ENCODE data around the gene ASIP.
A peak's percentile ranks its signal among the peaks of the same experiment; 100 is the strongest.
"Not testable (repeated sequence)": the region's sequence is repeated elsewhere in the genome, so short reads cannot be mapped to it uniquely, and the experiment has no call there.

Gene ASIP

DNA sequence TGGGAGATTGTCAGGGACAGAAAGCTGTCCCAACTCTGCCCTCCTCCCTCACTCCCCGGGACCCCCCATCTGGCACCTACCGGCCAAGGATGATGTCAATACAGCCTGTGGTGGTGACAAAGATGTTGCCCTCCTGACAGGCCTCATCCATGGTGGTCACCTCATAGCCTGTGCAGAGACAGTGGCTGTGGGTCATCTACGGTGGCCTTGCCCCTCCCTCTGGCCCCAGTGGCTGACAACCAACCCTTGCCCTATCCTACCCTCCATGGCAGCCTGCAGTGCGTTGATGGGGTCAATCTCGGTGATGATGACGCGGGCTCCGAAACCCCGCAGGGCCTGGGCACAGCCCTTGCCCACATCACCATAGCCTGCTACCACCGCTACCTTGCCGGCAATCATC lies 49.2 kb downstream of the ASIP start:
- no peak for DNase-seq

DNA sequence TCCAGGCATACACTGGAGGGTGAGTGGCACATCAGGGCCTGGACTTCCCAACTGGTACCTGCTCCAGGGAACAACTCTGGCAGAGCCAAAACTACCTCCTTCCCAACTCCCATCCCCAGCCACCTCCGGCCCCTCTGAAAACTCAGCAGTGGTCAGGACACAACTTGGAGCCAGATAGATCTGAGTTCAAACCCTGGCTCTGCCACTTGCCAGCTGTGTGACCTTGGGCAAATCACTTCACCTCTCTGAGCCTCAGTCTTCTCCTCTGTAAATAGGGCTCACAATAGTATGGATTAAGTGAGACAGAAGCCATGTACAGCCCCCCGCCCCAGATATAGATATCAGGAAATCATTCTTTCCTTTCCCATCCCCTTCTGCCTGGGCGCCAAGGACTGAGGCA lies 51.3 kb downstream of the ASIP start:
- DNase-seq = no peak

DNA sequence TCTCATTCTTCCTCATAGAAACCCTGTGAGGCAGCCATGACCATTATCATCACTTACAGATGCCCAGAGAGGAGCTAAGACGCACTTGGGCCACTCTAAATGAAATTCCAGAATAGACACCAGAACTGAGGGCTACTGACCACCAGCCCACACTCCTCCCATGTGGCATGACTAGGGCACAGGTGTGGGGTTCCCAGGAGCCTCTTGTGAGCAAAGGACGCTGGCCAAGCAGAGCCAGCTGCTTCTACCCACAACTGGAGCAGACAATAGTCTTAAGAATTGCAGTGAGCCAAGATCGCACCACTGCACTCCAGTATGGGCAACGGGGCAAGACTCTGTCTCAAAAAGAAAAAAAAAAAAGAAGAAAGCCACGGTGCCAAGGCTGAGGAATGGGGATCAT lies 51.9 kb downstream of the ASIP start:
- DNase-seq = no peak

DNA sequence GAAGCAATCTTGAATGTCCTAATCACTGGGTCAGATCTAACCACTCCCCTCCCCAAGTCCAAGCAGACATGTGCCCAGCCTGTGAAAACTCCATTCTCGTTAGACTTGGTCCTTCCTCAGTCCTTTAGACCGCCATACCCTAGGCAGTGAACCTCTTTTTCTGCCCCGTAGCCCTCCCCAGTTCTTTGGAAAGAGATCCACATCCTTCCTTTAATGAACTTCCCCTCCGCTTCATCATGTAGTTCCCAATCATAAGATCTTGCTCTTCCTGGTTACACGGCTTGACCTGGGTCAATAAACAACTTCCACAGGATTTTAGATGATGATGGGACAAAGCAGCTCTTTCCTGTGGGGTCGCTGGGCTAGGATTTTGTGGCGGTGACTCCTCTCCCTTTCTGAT lies 52.4 kb downstream of the ASIP start:
- DNase-seq = no peak

DNA sequence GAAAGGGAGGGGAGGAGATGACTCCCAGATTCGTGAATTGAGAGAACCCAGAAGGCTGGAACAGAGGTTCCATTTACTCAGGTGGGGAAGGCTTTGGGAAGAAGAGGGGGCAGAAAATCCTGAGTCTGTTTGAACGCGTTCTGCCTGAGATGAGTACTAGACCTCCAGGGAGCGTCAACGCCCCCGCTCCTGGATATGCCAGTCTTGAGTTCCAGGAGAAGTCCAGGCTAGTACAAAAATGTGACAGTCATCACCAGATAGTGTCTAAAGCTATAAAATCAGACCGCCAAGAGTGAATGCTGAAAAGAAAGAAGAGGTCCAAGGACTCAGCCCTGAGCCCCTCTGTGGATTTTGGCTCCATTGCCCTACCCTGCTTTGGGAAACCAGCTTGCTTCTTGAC lies 53.3 kb downstream of the ASIP start:
- DNase-seq = no peak

DNA sequence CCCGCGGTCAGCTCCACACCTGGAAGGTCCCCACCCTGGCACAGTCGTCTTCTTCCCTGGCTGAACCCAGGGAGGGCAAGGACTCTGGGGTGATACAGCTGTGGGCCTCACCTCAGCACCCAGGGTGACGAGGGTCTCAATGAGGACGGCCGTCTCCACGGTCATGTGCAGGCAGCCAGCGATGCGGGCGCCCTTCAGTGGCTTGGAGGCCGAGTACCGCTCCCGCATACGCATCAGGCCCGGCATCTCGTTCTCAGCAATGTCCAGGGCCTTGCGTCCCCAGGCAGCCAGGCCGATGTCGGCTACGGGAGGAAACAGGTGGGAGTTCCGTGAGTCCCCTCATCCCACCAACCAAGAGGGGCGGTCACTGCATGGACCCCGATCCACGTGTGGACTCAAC lies 54.1 kb downstream of the ASIP start:
- DNase-seq = no peak

DNA sequence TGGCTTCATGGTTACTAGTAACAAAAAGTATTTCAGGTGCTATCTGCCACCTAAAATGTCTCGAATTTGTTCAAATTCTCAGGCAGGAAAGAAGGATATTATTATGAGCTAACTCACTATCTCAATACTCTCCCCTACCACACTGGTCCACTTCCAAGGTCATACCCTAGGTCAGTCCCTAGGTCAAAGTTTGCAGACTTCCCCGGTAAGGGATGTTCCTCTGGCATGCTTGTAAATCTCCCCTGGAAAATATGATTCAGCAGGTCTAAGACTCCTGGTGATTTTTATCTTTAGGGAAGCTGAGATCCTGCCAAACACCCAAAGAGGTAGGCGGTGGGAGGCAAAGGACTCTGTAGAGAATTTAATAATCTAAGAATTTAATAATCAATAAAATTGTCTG lies 55.2 kb downstream of the ASIP start:
- DNase-seq = no peak

DNA sequence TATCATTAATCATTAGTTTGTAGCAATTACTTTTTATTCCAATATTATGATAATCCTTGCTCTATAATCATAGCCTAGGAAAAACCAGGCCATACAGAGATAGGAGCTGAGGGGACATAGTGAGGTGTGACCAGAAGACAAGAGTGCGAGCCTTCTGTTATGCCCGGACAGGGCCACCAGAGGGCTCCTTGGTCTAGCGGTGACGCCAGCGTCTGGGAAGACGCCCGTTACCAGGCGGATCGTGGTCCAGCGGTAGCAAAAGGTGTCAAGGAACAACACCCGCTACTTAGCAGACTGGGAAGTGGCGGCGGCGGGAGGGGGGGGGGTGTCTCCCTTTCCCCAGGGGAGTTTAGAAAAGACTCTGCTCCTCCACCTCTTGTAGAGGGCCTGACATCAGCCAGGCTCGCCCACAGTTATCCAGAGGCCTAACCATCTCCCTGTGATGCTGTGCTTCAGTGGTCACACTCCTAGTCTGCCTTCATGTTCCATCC lies 57.1 kb downstream of the ASIP start:
- not testable (repeated sequence) for DNase-seq

DNA sequence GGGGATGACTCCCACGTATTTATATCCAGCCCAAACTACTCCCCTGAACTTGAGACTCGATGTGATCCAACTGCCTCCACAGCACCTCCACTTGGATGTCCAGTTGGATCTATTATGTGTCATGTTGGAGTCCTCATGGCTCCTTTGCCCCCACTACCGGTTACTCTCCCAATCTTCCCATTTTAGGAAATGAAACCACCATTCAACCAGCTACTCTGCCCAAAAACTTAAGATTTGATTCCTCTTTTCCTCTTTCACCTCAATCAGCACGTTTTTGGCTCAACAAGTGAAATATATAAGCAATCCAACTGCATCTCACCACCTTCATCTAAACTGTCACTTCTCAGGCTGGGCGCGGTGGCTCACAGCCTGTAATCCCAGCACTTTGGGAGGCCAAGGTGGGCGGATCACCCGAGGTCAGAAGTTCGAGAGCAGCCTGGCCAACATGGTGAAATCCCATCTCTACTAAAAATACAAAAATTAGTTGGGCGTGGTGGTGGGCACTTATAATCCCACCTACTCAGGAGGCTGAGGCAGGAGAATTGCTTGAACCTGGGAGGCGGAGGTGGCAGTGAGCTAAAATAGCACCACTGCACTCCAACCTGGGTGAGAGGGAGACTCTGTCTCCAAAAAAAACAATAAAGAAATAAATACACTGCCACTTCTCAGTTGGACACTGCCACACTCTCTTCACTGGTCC lies 58.5 kb downstream of the ASIP start:
- no peak for DNase-seq

DNA sequence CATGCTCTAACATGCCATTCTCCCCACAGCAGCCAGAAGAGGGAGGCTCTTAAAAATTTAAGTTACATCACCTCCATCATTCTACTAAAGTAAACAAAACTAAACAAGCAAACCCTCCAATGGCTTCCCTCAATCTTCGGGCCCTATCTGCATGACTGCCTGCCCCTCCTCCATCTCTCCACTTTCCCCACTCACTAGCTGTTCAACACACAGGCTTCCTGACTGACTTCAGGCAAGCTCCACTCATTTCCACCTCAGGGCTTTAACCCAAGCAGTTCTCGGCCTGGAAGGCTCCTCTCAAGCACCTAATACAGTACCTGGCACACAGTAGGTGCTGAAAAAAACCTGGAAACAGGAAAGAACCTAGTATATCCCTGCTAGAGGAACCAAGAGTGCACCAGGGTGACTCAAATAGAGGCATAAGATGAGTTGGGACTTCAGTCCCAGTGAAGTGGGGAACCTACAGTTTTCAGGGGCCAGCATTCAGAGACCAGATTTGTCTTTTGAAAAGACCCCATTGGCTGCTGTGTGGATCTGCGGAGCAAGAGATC lies 59.1 kb downstream of the ASIP start:
- no peak for DNase-seq

DNA sequence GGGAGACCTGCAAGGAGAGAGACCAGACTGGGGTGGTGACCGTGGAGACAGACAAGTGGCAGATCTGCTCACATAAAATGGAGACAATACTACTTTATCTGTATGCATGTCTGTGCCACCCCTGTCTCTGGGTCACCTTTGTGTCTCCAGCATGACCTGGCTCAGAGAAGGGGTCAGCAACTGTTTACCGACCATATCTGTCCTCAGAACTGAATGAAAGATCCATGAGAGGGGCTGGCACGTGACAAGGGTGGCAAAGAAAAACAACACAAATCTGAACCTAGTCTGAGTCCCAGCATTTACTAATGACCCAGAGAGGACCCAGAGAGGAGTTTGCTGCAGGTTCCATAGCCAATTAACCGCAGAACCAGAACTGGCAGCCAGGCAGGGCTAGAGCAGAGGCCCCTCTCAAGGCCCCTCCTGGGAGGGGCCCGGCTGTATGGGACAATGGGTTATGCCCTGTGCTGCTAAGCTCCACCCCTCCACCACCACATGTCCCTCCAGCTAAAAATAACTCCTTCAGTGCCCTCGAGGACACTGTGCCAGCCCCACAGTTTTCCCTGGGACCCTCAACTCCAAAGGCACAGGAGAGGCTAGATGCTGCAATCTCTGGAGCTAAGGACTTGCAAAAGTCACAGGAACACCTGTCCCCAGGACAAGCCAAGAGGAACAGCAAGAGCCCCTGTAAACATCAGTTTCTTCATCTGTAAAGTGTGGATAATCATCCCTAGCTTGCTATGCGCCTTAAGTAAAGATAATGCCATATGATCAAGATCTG lies 59.8 kb downstream of the ASIP start:
- no peak for DNase-seq

DNA sequence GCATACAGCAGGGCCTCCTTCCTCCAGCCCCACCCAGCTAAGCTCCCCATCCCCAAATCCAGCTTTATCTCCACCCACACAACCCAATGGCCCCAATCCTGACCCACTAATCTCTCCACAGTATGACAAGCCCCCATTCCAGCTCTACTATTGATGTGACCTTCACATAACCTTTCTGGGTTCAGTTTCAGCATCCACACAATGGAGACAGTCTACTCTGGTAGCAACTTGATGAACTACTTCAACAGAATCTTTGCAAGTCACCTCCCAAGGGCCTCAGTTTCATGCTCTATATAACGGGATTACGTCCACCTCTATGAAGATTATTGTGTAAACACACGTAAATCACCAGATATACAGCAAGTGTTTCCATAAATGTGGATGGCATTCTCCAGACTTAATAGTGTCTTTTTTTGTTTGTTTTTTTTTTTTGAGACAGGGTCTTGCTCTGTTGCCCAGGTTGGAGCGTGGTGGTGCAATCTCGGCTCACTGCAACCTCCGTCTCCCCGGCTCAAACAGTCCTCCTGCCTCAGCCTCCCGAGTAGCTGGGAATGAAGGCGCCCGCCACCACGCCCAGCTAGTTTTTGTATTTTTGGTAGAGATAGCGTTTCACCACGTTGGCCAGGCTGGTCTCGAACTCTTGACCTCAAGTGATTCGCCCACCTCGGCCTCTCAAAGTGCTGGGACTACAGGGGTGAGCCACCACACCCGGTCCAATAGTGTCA lies 60.5 kb downstream of the ASIP start:
- DNase-seq = no peak

DNA sequence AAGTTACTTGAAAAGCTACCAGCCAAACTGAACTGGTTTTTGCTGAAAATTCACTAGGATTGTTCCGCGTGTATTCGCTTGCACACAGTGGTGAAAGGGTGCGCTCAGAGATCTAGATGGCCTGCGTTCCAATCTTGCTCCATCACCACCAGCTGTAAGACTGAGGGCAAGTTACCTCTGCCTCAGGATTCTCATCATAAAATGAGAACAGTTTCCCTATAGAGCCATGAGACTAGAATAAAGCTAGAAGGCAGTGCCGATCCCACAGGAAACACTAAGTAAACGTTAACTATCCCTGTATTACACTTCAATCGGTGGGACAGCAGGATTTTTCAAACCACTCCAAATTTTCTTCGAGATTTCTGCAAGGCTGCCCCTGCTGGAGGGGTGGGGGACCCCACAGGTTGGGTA lies 61.1 kb downstream of the ASIP start:
- peak; percentile 39 for DNase-seq

DNA sequence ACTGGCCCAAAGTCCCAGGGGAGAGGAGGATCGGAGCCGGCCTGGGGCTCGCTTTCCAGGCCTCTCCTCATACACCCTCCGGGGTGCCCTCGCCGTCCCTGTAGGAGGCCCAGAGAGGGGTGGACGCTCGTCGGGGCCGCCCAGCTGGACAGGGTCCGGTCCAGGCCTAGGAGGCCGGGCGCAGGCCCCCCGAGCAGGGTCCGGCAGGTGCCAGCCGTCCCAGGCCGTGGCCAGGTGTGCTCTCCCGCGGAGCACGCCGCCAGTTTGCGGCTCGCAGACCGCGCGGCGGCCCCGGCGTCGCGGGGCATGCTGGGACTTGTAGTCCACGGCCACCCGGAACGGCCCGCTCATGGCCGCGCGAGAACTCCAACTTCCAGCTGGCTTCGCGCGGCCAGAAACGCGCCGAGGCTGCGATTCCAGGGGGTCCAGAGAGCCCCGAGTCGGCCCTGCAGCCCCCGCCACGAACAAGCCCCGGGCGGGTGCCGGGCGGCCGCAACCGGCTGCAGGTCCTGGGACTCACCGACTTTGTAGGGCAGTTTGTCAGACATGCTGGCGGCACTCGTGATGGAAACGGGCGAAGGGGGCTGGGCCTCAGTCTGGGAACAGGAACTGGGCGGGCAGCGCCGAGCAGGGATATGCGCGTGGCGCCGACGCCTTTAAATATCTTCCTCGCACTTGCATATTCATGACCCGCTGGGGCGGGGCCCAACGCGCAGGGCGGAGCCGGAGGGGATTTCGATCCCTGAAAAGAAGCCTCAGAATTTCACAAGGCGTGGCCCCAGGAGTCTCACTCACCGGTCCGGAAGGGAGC lies 61.7 kb downstream of the ASIP start, which contains the start of gene AHCY:
TSS of gene AHCY (minus strand) at position 633 of the 811 bp plus-strand sequence. CDS start at position 548, 85 bp downstream.
- peak; percentile 96 for DNase-seq

DNA sequence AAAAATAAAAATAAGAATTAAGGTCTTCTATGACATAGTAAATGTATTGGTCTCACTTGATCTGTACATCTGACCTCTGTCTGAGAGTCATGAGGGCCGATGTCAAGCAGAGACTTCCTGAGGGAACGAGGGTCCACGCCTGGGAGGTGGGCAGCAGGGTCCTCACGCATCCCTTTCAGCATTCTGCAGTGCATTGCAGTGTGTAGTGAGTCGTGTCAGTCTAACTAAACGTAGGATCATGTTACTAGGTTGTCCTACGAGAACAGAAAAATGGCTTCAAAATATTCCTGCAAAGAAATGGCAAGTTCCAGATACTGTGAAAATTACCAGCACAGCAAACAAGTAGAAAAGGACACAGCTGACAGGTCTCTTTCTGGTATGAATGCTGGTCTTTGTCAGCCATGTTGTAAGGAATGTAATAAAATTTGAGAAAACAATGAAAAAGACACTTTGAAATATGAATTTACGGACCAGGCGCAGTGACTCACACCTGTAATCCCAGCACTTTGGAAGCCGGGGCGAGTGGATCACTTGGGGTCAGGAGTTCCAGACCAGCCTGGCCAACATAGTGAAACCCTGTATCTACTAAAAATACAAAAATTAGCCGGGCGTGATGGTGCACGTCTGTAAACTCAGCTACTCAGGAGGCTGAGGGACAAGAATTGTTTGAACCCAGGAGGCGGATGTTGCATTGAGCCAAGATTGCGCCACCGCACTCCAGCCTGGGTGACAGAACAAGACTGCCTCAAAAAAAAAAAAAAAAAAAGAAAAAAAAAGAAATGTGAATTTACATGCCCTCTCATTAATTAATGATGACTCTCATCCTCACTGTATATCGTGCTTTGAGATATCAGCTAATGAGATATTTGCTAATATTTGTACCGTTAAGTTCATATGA lies 64.4 kb downstream of the ASIP start:
- DNase-seq = no peak

DNA sequence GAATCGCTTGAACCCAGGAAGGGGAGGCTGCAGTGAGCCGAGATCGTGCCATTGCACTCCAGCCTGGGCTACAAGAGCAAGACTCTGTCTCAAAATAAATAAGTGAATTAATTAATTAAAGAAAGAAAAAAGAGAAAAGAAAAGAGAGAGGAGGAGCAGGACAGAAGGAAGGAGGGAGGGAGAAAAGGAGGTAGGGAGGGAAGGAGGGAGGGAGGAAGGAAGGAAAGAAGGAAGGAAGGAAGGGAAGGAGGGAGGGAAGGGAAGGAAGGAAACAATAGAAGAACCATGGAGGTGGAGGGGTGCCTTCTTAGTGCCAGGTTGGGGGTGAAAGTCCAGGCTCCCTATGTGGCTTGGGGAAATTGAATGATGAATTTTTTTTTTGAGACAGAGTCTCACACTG lies 68.5 kb downstream of the ASIP start:
- no peak for DNase-seq

DNA sequence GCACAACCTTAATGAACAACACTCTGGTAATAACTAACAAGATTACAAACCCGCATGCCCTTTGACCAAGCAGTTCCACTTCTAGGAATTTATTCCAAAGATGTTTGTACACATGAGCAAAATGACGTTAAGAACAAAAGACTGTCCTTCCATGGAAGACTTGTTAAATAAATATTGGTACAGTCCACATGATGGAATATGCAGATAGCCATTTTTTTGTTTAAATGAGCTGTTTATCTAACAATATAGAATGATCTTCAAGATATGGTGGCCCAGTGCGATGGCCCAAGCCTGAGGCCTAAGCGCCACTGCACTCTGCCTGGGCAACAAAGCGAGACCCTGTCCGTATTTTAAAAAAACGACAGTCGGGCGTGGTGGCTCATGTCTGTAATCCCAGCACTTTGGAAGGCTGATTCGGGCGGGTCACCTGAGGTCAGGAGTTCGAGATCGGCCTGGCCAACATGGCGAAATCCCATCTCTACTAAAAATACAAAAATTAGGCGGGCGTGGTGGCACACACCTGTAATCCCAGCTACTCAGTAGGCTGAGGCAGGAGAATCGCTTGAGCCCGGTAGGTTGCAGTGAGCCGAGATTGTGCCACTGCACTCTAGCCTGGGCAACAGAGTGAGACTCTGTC lies 69.4 kb downstream of the ASIP start:
- no peak for DNase-seq

DNA sequence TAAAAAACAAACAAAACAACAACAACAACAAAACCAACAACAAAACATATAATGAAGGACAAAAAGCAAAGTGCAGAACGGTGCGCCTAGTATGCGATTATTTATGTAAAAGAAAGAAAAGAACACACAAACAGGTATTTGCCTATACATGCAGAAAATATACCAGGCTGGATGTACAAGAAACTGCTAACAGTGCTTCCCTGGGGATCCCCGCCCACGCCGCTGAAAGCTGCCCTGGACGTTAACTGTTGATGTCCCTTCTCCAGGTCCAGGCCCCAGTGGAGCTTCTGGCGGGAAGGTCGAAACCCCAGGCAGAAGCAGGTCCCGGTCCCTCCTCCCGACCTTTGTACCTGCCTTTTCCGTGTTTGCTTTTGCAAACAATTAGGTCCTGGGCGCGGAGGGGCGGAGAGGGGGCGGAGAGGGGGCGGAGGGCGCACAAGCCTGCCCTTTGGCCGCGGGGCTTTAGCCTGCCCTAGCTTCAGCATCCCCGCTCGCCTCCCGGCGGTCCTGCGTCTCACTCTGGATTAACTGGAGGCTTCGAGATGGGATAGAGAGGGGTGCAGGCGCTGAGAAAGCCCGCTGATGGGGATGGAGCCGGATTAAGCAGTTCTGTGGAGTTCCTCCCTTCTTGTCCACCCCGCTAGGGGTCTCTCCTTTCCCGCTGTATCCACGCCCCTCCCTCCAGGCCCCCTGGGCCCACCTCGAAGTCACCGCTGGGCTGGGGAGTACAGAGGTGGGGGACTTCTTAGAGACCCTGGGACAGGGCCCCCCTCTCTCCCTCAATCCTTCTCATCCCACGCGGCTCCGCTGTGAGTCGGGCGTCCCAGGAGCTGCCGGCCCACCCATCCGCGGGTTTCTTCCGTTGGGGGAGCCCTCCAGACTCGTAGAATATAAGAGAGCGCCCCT lies 70.1 kb downstream of the ASIP start:
- no peak for DNase-seq

DNA sequence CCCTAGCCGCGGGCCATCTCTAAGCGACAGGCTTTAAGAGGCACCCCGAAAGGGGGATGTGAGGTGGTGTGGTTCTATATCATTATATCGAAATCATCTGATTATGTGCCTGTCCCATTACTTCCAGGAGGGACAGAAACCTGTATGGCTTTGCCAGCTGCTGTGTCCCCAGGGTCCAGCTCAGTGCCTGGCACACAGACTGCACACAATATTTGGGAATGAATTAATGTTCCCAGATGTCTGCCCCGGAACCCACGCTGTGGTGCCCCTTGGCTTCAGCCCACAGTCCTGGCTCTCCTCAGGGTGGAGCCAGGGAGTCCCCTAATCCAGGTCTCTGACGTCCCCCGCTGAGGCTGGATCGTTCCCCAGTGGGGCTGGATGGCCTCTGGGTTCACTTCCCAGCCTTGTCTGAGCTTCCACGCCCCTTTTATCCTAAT lies 70.8 kb downstream of the ASIP start:
- no peak for DNase-seq
